B cell (primary cell): Measurements from ENCODE around the gene CLEC1A. TPM values are rescaled to one million over a fixed set of nuclear protein-coding genes. Genes with fewer than 3 reads are reported as not detected.

Experiments used
- ATAC-seq: fragments of 200-7000 bp; cut with Tn5 transposase; one replicate; pipeline ENCODE4 v1.10.0; 2021; ENCODE audit warnings: low read depth, mild to moderate bottlenecking, moderate number of reproducible peaks, moderate library complexity
- CTCF ChIA-PET: fragments of 350-600 bp; sonication (Branson Sonifier 250); formaldehyde crosslinking; loops from one replicate; lab custom pipeline; 2021; ENCODE audit warnings: antibody characterized with exemption, inconsistent platforms; lab: Charles Lee
- POLR2A ChIA-PET: fragments of 350-600 bp; sonication (Branson Sonifier 250); formaldehyde crosslinking; loops from one replicate; lab custom pipeline; 2021; ENCODE audit warnings: antibody characterized with exemption; lab: Charles Lee
- DNase-seq: peaks from one replicate; pipeline ENCODE4 v3.0.0; 2013
- H2AFZ ChIP-seq: 2 replicates; pipeline ENCODE4 v1.6.1; 2012; ENCODE audit warnings: mild to moderate bottlenecking, low read depth, low read length; ENCODE audit not compliant: insufficient read depth, poor library complexity, severe bottlenecking
- H3K27ac ChIP-seq, 2 donors: 1 replicate in 1 of 2; 2 replicates in 1 of 2; pipeline ENCODE4 v1.5.1; 2012 to 2013; ENCODE audit warnings: low read length in 2 of 2, mild to moderate bottlenecking in 2 of 2, moderate library complexity in 1 of 2
- H3K27me3 ChIP-seq, 4 experiments: fragments of 200-600 bp in 1 of 4; sonication (generic) in 1 of 4; replicated peaks in 1 of 4; 1 replicate in 2 of 4; 2 replicates in 2 of 4; pipeline versions ENCODE4 v1.6.1 to v1.7.0; 2013 to 2016; ENCODE audit warnings: low read length in 3 of 4, mild to moderate bottlenecking in 2 of 4, mixed read lengths in 1 of 4, moderate library complexity in 1 of 4; ENCODE audit not compliant: insufficient read depth in 4 of 4, control insufficient read depth in 3 of 4; ENCODE audit errors: control extremely low read depth in 1 of 4
- H3K36me3 ChIP-seq, 2 experiments: replicated peaks in 1 of 2; 1 replicate in 1 of 2; 2 replicates in 1 of 2; pipeline versions ENCODE4 v1.6.1 to v1.7.1; 2013; ENCODE audit warnings: low read length in 1 of 2; ENCODE audit not compliant: insufficient read depth in 2 of 2, control insufficient read depth in 1 of 2; ENCODE audit errors: control extremely low read depth in 1 of 2, extremely low read depth in 1 of 2
- H3K4me1 ChIP-seq, 2 donors: fragments of 200-600 bp in 1 of 2; sonication (generic) in 1 of 2; 1 replicate in 1 of 2; 2 replicates in 1 of 2; pipeline versions ENCODE4 v1.5.1 to v1.6.1; 2013 to 2017; ENCODE audit warnings: low read length in 2 of 2; ENCODE audit not compliant: control insufficient read depth in 2 of 2, insufficient read depth in 2 of 2
- H3K4me2 ChIP-seq: replicated peaks from 2 replicates; pipeline ENCODE3; 2012; ENCODE audit warnings: mild to moderate bottlenecking, low read depth, low read length; ENCODE audit not compliant: poor library complexity, severe bottlenecking
- H3K4me3 ChIP-seq, 5 experiments: fragments of 200-600 bp in 1 of 5; sonication (generic) in 1 of 5; 1 replicate in 3 of 5; 2 replicates in 2 of 5; pipeline versions ENCODE4 v1.5.1 to v1.7.0; 2011 to 2016; ENCODE audit warnings: low read length in 4 of 5, mild to moderate bottlenecking in 4 of 5, low read depth in 2 of 5, control low read depth in 1 of 5, moderate library complexity in 1 of 5; ENCODE audit not compliant: insufficient read depth in 1 of 5; ENCODE audit errors: control extremely low read depth in 1 of 5, extremely low read depth in 1 of 5
- H3K79me2 ChIP-seq: fragments of 200-600 bp; sonication (generic); one replicate; pipeline ENCODE4 v1.6.0; 2016; ENCODE audit warnings: low read length; ENCODE audit not compliant: control insufficient read depth, insufficient read depth
- H3K9ac ChIP-seq: fragments of 200-600 bp; sonication (generic); 2 replicates; pipeline ENCODE4 v1.6.1; 2017; ENCODE audit warnings: mild to moderate bottlenecking, low read length, moderate library complexity
- H3K9me3 ChIP-seq, 3 donors: one replicate each; pipeline versions ENCODE4 v1.6.1 to v1.7.1; 2013; ENCODE audit warnings: low read length in 2 of 3; ENCODE audit not compliant: control insufficient read depth in 2 of 3, insufficient read depth in 1 of 3; ENCODE audit errors: control extremely low read depth in 1 of 3
- H4K20me1 ChIP-seq: 2 replicates; pipeline ENCODE4 v1.6.0; 2012; ENCODE audit warnings: mild to moderate bottlenecking, low read length; ENCODE audit not compliant: insufficient read depth, control insufficient read depth, poor library complexity, severe bottlenecking
- H3K27ac Mint-ChIP-seq: one replicate; pipeline ENCODE4 v1.8.0; 2021; ENCODE audit warnings: mixed read lengths
- H3K27me3 Mint-ChIP-seq: one replicate; pipeline ENCODE4 v1.8.0; 2021; ENCODE audit warnings: mixed read lengths
- H3K4me1 Mint-ChIP-seq: one replicate; pipeline ENCODE4 v1.8.0; 2021; ENCODE audit warnings: mixed read lengths
- H3K4me3 Mint-ChIP-seq: one replicate; pipeline ENCODE4 v1.8.0; 2021; ENCODE audit warnings: mixed read lengths
- H3K9me3 Mint-ChIP-seq: one replicate; pipeline ENCODE4 v1.8.0; 2022; ENCODE audit warnings: mixed read lengths; ENCODE audit not compliant: insufficient read depth
- EZH2 ChIP-seq: IDR thresholded peaks from 2 replicates; pipeline ENCODE4 v1.6.1; 2012; ENCODE audit warnings: borderline replicate concordance, low read depth, mild to moderate bottlenecking, moderate library complexity, low read length; ENCODE audit not compliant: insufficient read depth, poor library complexity, severe bottlenecking
- WGBS: methylation state at CpG from one replicate; pipeline ENCODE4 v1.1.5; 2013; ENCODE audit warnings: missing lambda C conversion rate; ENCODE audit not compliant: insufficient coverage; 5-methylcytosine and 5-hydroxymethylcytosine counted together
- intact Hi-C: fragments of 100-400 bp; cut with micrococcal nuclease; formaldehyde crosslinking; loops from one replicate; pipeline ENCODE4 v1.10.0; 2022
- polyA plus RNA-seq: library from polyadenylated mRNA; depleted of rRNA; stranded (reverse); fragments of >200 nt; gene quantifications from 2 replicates; pipeline ENCODE4 v1.2.3, GENCODE V29; 2012
- total RNA-seq, 2 donors: library from RNA; stranded (reverse); fragments of 120-200 nt in 1 of 2; gene quantifications; 1 replicate in 1 of 2; 2 replicates in 1 of 2; pipeline versions ENCODE4 v1.2.3 to v1.2.4, GENCODE V29; 2013 to 2022
- TF ChIP-seq, protein P1 (sequence below): fragments of 200-600 bp; IDR thresholded peaks from one replicate; pipeline ENCODE4 v1.8.0; 2022; ENCODE audit warnings: antibody characterized with exemption, mild to moderate bottlenecking

The CLEC1A gene
- total and polyA plus RNA-seq, 2 donors (not counting 1 experiment from before 2014, with no cell fraction given): 0.10 TPM; not detected in 1

GRCh38 chr12:10067942-10068341, 30.8 kb downstream of the CLEC1A start:
- H3K36me3 ChIP-seq: no peaks in the 10 kb centered on the region
- peaks cover 0 to 15% (median 2%) of the 10 kb centered on the region in 4 experiments for H3K27me3 ChIP-seq
- ChIA-PET POLR2A (no interaction called here), CTCF (no interaction called here)
- no peak overlapping the region for H3K27ac Mint-ChIP-seq
- WGBS: 7% methylated on average over 2 of the region's 3 CpGs
- peaks cover 13% of the 10 kb centered on the region for H3K4me1 Mint-ChIP-seq
- intact Hi-C loops: no loop called here
- H3K27me3 Mint-ChIP-seq: peaks cover 43% of the 10 kb centered on the region
- H2AFZ ChIP-seq: no peak overlapping the region
- DNase-seq (no peak), ATAC-seq (no peak)
- H3K4me2 ChIP-seq: no peak overlapping the region
- no peak overlapping the region for H3K4me3 ChIP-seq
- H3K4me1 ChIP-seq: peaks cover 0 to 14% of the 10 kb centered on the region in 2 donors
- H3K79me2 ChIP-seq: no peaks in the 10 kb centered on the region
- no peak overlapping the region for H3K4me3 Mint-ChIP-seq
- TF ChIP-seq, protein P1, sequence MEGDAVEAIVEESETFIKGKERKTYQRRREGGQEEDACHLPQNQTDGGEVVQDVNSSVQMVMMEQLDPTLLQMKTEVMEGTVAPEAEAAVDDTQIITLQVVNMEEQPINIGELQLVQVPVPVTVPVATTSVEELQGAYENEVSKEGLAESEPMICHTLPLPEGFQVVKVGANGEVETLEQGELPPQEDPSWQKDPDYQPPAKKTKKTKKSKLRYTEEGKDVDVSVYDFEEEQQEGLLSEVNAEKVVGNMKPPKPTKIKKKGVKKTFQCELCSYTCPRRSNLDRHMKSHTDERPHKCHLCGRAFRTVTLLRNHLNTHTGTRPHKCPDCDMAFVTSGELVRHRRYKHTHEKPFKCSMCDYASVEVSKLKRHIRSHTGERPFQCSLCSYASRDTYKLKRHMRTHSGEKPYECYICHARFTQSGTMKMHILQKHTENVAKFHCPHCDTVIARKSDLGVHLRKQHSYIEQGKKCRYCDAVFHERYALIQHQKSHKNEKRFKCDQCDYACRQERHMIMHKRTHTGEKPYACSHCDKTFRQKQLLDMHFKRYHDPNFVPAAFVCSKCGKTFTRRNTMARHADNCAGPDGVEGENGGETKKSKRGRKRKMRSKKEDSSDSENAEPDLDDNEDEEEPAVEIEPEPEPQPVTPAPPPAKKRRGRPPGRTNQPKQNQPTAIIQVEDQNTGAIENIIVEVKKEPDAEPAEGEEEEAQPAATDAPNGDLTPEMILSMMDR: no peak
- TF ChIP-seq EZH2: no peak
- H4K20me1 ChIP-seq: no peaks in the 10 kb centered on the region
- no peaks in the 10 kb centered on the region for H3K9me3 Mint-ChIP-seq
- H3K9ac ChIP-seq: no peak overlapping the region
- H3K27ac ChIP-seq: no peak overlapping the region
- no peaks in the 10 kb centered on the region for H3K9me3 ChIP-seq

DNA sequence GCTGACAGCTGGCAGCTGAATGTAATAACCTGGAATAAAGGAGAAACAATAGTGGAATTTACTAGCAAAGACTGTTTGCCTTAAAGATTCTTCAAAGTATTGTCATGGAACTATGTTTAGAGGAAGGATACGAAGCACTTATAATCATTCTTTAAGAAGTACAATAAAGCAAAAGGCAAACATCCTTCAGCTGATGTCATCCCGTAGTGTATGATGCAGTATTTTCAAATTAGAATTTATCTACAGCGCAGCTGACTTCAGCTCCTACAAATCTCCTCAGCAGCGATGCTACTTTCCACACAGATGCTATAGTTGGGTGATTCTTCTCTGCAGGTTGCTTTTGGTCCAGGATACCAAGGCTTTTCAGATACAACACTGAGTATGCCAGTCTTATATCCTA, 31.5 kb downstream of the CLEC1A start:
- Mint-ChIP-seq H3K27me3 (peaks cover 38% of the 10 kb centered on the region), H3K4me1 (peaks cover 13% of the 10 kb centered on the region), H3K27ac (no peak overlapping the region), H3K9me3 (no peaks in the 10 kb centered on the region), H3K4me3 (no peak overlapping the region)
- CTCF ChIA-PET: no interaction called here
- WGBS: no CpG with 5 or more reads among the region's 4 CpGs
- no peak overlapping the region for H2AFZ ChIP-seq
- no peak for TF ChIP-seq EZH2
- TF ChIP-seq, protein P1: no peak
- no peak overlapping the region for H3K4me3 ChIP-seq
- H3K4me2 ChIP-seq: no peak overlapping the region
- intact Hi-C loops: no loop called here
- no peaks in the 10 kb centered on the region for H4K20me1 ChIP-seq
- DNase-seq (no peak), ATAC-seq (no peak)
- no peak overlapping the region for H3K27ac ChIP-seq
- no peaks in the 10 kb centered on the region for H3K79me2 ChIP-seq
- peaks cover 0 to 15% (median 2%) of the 10 kb centered on the region in 4 experiments for H3K27me3 ChIP-seq
- peaks cover 0 to 14% of the 10 kb centered on the region in 2 donors for H3K4me1 ChIP-seq
- H3K36me3 ChIP-seq: no peaks in the 10 kb centered on the region
- no peak overlapping the region for H3K9ac ChIP-seq
- no peaks in the 10 kb centered on the region for H3K9me3 ChIP-seq
- POLR2A ChIA-PET: no interaction called here
